ENCODE data around the gene NKX1-1. TPM values are rescaled to one million over a fixed set of nuclear protein-coding genes. Genes with fewer than 3 reads are reported as not detected.

Gene NKX1-1
- total and polyA plus RNA-seq, 8 donors: not detected

DNA sequence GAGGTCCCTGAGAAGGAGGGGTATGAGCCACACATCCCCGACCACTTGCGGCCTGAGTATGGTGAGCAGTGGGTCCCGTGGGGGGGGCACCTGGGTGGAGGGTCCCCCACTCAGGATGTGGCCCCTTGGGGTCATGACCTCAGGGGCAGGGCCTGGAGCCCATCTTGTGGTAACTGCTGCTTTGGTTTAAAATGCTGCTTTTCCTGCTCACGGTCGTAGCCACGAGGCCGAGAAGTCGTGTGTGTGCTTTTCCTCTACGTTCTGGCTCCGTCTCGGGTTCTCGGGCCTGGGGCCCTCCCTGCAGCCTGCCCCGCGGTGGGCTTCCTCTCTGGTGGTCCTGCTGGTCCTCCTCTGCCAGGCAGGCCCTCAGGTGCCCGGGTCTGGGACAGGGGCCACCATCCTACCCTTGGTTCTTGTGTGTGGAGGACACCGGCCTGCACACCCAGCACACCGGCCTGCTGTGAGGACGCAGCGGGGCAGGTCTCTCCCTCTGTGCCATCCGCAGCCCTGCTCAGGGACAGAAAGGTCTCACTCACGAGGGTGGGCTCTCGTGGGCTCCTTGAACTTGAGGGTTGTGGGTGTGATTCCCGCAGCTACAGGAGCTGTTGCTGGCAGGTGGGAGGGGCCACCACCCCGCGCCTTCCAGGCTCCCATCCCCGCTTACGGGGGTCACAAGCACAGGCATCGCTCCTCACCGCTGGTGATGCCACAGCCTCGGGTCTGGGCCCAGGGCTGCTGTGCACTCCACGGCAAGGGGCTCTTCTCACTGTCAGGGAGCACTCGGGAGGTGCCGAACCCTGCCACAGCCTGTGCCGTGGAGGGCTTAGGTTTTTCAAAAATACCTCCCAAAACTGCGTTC is 39.6 kb downstream of the NKX1-1 start:
- intact Hi-C loops (cut with DNase I): loop anchor here in 1 of 2 donors (10.0 kb wide), 1 partner anchor 258 kb away; no protein-coding TSS in a partner anchor

DNA sequence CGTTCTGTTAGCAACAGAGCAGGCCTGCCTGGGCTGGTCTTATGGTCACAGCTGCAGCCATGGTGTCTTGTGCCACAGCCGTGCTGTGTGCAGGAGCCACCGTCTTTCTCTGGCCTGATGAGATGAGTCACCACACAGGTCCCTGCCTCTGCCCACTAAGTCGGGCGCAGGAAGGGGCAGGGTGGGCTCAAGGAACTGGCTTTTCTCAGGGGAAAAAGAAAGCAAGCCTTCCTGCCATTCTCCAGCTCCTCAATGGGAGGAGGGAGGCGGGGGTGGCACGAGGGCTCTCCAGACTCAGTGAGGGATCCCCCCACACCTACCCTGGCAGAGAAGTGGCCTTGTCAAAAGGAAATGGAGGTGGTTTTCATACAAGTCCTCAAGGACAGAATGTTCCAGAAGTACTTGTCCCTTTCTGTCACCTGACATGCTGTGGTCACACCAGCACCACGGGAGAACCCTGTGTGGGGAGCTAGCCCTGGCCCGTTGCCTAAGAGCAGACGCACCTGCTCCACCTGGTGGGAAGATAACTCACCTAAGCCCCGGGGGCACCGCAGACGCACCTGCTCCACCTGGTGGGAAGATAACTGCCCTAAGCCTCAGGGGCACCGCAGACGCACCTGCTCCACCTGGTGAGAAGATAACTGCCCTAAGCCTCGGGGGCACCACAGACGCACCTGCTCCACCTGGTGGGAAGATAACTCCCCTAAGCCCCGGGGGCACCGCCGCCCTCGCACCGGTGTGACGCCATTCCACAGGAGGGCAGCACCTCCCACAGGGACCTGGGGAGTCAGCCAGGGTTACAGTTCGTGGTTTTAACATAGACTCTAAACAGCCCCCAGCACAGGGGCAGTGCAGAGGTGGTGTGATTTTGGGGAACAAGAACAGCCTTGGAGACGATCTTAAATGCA is 40.7 kb downstream of the NKX1-1 start:
- peaks cover 0 to 45% of the 10 kb centered on the region in 2 donors for H3K36me3 ChIP-seq

More for the DNA sequence above, 39.6 kb downstream of the NKX1-1 start:
- Histone ChIP-seq H3K27me3 (no peaks in the 10 kb centered on the region), H3K9me3 (no peaks in the 10 kb centered on the region), H3K4me1 (peaks cover 0 to 5% of the 10 kb centered on the region in 2 donors), H3K4me3 (no peak overlapping the region), H3K36me3 (peaks cover 0 to 39% of the 10 kb centered on the region in 2 donors), H3K27ac (no peak overlapping the region)
- TF ChIP-seq, protein P1, sequence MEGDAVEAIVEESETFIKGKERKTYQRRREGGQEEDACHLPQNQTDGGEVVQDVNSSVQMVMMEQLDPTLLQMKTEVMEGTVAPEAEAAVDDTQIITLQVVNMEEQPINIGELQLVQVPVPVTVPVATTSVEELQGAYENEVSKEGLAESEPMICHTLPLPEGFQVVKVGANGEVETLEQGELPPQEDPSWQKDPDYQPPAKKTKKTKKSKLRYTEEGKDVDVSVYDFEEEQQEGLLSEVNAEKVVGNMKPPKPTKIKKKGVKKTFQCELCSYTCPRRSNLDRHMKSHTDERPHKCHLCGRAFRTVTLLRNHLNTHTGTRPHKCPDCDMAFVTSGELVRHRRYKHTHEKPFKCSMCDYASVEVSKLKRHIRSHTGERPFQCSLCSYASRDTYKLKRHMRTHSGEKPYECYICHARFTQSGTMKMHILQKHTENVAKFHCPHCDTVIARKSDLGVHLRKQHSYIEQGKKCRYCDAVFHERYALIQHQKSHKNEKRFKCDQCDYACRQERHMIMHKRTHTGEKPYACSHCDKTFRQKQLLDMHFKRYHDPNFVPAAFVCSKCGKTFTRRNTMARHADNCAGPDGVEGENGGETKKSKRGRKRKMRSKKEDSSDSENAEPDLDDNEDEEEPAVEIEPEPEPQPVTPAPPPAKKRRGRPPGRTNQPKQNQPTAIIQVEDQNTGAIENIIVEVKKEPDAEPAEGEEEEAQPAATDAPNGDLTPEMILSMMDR (IDR thresholded peaks at IDR 0.05): no peak
- DNase-seq (peak in 2 of 4 donors; percentile 7 to 67), ATAC-seq (no peak)

DNA sequence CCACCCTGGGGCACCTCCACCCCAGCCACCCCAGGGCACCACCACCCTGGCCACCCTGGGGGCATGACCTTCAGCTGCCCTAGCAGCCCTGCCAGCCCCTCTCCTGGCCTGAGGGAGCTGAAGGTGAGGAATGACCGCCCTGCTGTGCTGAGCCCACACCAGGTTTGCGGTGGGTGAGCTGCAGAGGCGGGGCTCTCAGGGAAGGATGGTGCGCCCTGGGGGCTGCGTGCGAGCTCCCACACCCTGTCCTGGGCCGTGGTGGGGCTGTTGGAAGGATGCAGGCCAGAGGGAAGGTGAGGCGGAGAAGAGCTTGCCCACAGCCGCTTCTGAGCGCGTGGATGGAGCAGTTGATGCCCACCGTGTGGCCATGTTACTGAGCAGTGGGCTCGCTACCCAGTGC is 41.5 kb downstream of the NKX1-1 start:
- Histone ChIP-seq H3K9me3 (no peaks in the 10 kb centered on the region), H3K27ac (no peak overlapping the region), H3K36me3 (peaks cover 0 to 53% of the 10 kb centered on the region in 2 donors), H3K4me1 (peaks cover 0 to 5% of the 10 kb centered on the region in 2 donors), H3K4me3 (no peak overlapping the region), H3K27me3 (no peaks in the 10 kb centered on the region)
- TF ChIP-seq, protein P1 (IDR thresholded peaks at IDR 0.05): no peak
- DNase-seq: peak in 1 of 4 donors; percentile 55
- no peak for ATAC-seq
- intact Hi-C loops (cut with DNase I): loop anchor here in 1 of 2 donors (10.0 kb wide), 1 partner anchor 260 kb away; no protein-coding TSS in a partner anchor

More for the DNA sequence above, 40.7 kb downstream of the NKX1-1 start:
- intact Hi-C loops (cut with DNase I): loop anchor here in 1 of 2 donors (10.0 kb wide), 1 partner anchor 259 kb away; no protein-coding TSS in a partner anchor
- H3K9me3 ChIP-seq: no peaks in the 10 kb centered on the region
- peak in 3 of 4 donors; percentile 34 to 77 (median 57) for DNase-seq
- no peak overlapping the region for H3K4me3 ChIP-seq
- TF ChIP-seq, protein P1 (IDR thresholded peaks at IDR 0.05): no peak
- H3K4me1 ChIP-seq: peaks cover 0 to 5% of the 10 kb centered on the region in 2 donors
- ATAC-seq: peak; percentile 79
- no peaks in the 10 kb centered on the region for H3K27me3 ChIP-seq
- no peak overlapping the region for H3K27ac ChIP-seq

DNA sequence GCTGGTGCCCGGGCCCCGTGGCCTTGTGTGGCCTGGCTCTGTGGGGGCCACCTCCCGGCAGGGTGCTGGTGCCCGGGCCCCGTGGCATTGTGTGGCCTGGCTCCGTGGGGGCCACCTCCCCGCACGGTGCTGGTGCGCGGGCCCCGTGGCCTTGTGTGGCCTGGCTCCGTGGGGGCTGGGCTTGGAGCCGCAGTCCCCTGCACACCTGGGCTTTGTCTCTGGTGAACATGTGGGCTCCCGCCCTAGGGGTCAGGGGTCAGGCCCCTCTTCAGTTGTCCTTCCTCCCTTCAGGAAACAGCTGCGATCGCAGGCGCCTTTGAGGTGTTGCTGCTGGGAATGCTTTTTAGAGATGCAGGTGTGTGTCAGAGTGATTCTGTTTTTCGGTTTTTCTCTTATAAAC is 42.0 kb downstream of the NKX1-1 start:
- intact Hi-C loops (cut with DNase I): loop anchor here in 1 of 2 donors (10.0 kb wide), 1 partner anchor 261 kb away; no protein-coding TSS in a partner anchor
- H3K36me3 ChIP-seq: peaks cover 0 to 57% of the 10 kb centered on the region in 2 donors
- no peak for ATAC-seq
- peaks cover 0 to 5% of the 10 kb centered on the region in 2 donors for H3K4me1 ChIP-seq
- TF ChIP-seq, protein P1 (IDR thresholded peaks at IDR 0.05): no peak
- H3K27me3 ChIP-seq: no peaks in the 10 kb centered on the region
- DNase-seq: peak in 1 of 4 donors; percentile 50
- no peak overlapping the region for H3K4me3 ChIP-seq
- no peak overlapping the region for H3K27ac ChIP-seq
- no peaks in the 10 kb centered on the region for H3K9me3 ChIP-seq
